Measurements from ENCODE around the gene POFUT2.

The POFUT2 gene

GRCh38 chr21:45282283-45283034 lies 5.2 kb downstream of the POFUT2 start:
- DNase-seq (ENCODE audit: low spot score) = no peak

GRCh38 chr21:45281411-45282282 lies 6.0 kb downstream of the POFUT2 start:
- DNase-seq (ENCODE audit: low spot score) = no peak

- DNase-seq (ENCODE audit: low spot score) = no peak
These were observed 6.7 kb downstream of the POFUT2 start for GRCh38 chr21:45280969-45281368.

GRCh38 chr21:45280178-45280821 lies 7.4 kb downstream of the POFUT2 start:
- DNase-seq (ENCODE audit: low spot score) = no peak

- no peak for DNase-seq (ENCODE audit: low spot score)
These were observed 8.1 kb downstream of the POFUT2 start for GRCh38 chr21:45279446-45280177.

GRCh38 chr21:45278156-45278911 lies 9.4 kb downstream of the POFUT2 start:
- DNase-seq (ENCODE audit: low spot score) = no peak

- no peak for DNase-seq (ENCODE audit: low spot score)
These were observed 10.3 kb downstream of the POFUT2 start for GRCh38 chr21:45277101-45278045.

GRCh38 chr21:45276596-45276995 lies 11.1 kb downstream of the POFUT2 start:
- no peak for DNase-seq (ENCODE audit: low spot score)

- DNase-seq (ENCODE audit: low spot score) = no peak
These were observed 17.3 kb downstream of the POFUT2 start for GRCh38 chr21:45270306-45270821.

- no peak for DNase-seq (ENCODE audit: low spot score)
These were observed 17.8 kb downstream of the POFUT2 start for GRCh38 chr21:45269861-45270260.

GRCh38 chr21:45267390-45267760 lies 20.3 kb downstream of the POFUT2 start:
- no peak for DNase-seq (ENCODE audit: low spot score)

- no peak for DNase-seq (ENCODE audit: low spot score)
These were observed 20.9 kb downstream of the POFUT2 start for GRCh38 chr21:45266518-45267389.

- DNase-seq (ENCODE audit: low spot score) = no peak
These were observed 21.8 kb downstream of the POFUT2 start for GRCh38 chr21:45265721-45266517.

- no peak for DNase-seq (ENCODE audit: low spot score)
These were observed 22.7 kb downstream of the POFUT2 start for GRCh38 chr21:45264912-45265515.

- no peak for DNase-seq (ENCODE audit: low spot score)
These were observed 23.4 kb downstream of the POFUT2 start for GRCh38 chr21:45264146-45264911.

GRCh38 chr21:45263534-45263933 lies 24.2 kb downstream of the POFUT2 start:
- no peak for DNase-seq (ENCODE audit: low spot score)

- DNase-seq (ENCODE audit: low spot score) = no peak
These were observed 25.1 kb downstream of the POFUT2 start for GRCh38 chr21:45262616-45263015.
